HG02840 (cell line): ENCODE results near the gene TEAD4.

Experiments used
- ATAC-seq: cut with Tn5 transposase; IDR thresholded peaks from one replicate; pipeline ENCODE4 v1.9.1; 2021; ENCODE audit warnings: mild to moderate bottlenecking, moderate library complexity, moderate number of reproducible peaks; ENCODE audit not compliant: unreplicated experiment, low FRiP score

Gene TEAD4

GRCh38 chr12:2999265-2999841 lies 40.2 kb downstream of the TEAD4 start:
- no peak for ATAC-seq

- no peak for ATAC-seq
Measured at GRCh38 chr12:3000548-3001275, 41.5 kb downstream of the TEAD4 start.

GRCh38 chr12:3002646-3003045 lies 43.4 kb downstream of the TEAD4 start:
- no peak for ATAC-seq

- ATAC-seq: no peak
Measured at GRCh38 chr12:3003357-3003992, 44.3 kb downstream of the TEAD4 start.

GRCh38 chr12:3004655-3005565 lies 45.7 kb downstream of the TEAD4 start:
- ATAC-seq: no peak

- ATAC-seq: no peak
Measured at GRCh38 chr12:3005736-3006135, 46.5 kb downstream of the TEAD4 start.

- no peak for ATAC-seq
Measured at GRCh38 chr12:3009780-3010179, 50.6 kb downstream of the TEAD4 start.

GRCh38 chr12:3010214-3010930 lies 51.2 kb downstream of the TEAD4 start:
- ATAC-seq: no peak

- no peak for ATAC-seq
Measured at GRCh38 chr12:3012786-3013185, 53.6 kb downstream of the TEAD4 start.

- ATAC-seq: no peak
Measured at GRCh38 chr12:3014641-3015040, 55.4 kb downstream of the TEAD4 start.

- no peak for ATAC-seq
Measured at GRCh38 chr12:3015356-3015755, 56.2 kb downstream of the TEAD4 start.

GRCh38 chr12:3016191-3016590 lies 57.0 kb downstream of the TEAD4 start:
- ATAC-seq: no peak

GRCh38 chr12:3017281-3017680 lies 58.1 kb downstream of the TEAD4 start:
- ATAC-seq: no peak

GRCh38 chr12:3018284-3019004 lies 59.2 kb downstream of the TEAD4 start:
- ATAC-seq: no peak

GRCh38 chr12:3019005-3019680 lies 59.9 kb downstream of the TEAD4 start:
- ATAC-seq: no peak

GRCh38 chr12:3020399-3020798 lies 61.2 kb downstream of the TEAD4 start:
- no peak for ATAC-seq

- ATAC-seq: no peak
Measured at GRCh38 chr12:3020850-3021435, 61.7 kb downstream of the TEAD4 start.

- no peak for ATAC-seq
Measured at GRCh38 chr12:3022411-3022810, 63.2 kb downstream of the TEAD4 start.

- ATAC-seq: no peak
Measured at GRCh38 chr12:3022961-3023360, 63.8 kb downstream of the TEAD4 start.
